Erythroblast (primary cell): Measurements from ENCODE around the gene EPHB3.

Source experiments
- GATA1 ChIP-seq: IDR thresholded peaks from 2 replicates; pipeline ENCODE4 v1.6.1; 2011; ENCODE audit warnings: low read depth, mild to moderate bottlenecking, control low read depth, low read length, moderate library complexity
- POLR2A ChIP-seq: IDR thresholded peaks from 2 replicates; pipeline ENCODE4 v1.6.1; 2011; ENCODE audit warnings: mild to moderate bottlenecking, low read length

DNA sequence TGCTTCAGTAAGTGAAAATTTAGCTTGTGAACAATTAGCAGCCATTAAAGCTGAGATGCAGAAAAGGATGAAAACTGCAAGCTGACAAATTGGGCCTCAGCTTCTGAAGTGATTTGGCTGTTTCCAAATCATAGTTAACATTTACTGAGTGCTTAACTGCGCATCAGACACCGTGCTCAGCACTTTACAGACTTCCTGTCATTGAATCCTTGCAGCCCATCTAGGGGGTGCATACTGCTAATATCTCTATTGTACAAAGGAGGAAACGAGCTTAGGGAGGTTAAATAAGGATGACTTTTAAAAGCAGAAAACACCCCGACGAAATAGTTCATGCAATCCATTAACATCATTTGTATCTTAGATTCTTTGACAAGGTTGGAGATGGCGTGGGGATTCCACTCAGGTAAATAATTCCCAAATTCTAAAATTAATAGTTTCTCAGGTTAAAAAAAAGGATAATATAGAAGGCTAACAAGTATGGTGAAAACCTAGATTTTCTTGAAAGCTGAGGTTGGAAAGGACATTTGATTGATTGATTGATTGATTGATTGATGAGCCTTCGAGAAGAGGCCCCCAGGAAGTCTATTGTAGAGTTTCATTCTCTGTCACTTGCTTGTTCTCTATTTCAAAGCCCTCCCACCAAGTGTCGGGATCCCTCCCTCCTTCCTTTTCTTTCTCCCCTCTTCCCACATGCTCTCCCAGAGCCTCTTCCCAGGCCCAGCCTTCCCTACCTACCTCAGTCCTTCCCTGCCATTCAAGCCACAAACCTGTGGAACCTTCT is 23.5 kb upstream of the EPHB3 start:
- TF ChIP-seq POLR2A (no peak), GATA1 (no peak)
